Measurements from ENCODE around the gene GNB2. TPM values are rescaled to one million over a fixed set of nuclear protein-coding genes. Genes with fewer than 3 reads are reported as not detected.

GNB2 gene
- total and polyA plus RNA-seq, 2 of the 8 experiments (the other 6 are each of a cell fraction or from before 2014, with no cell fraction given) = 157 to 260 TPM

DNA sequence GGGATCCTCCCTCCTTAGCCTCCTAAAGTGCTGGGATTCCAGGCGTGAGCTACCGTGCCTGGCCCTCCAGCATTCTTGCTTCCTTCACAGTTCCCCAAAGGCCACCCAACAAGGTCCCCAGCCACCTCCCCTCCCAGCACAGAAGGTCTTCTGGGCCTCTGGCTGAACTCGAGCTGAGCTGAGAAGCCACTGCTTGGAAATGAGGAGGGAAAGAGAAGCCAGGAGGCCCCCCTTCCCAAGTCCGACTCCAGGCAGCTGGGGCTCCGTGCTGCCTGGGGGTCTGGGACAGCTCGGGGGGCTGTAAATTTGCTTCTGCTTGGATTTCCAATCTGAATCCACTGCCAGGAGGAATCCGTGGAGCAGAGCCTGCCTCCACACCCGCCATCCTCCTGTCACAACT, 41.2 kb downstream of the GNB2 start:
- Histone ChIP-seq H3K36me3 (ENCODE audit: control insufficient read depth in 2 of 4, insufficient read depth in 4 of 4, low read length in 3 of 4) (no peaks in the 10 kb centered on the region), H3K14ac (ENCODE audit: insufficient read length) (no peak overlapping the region), H3K18ac (ENCODE audit: extremely low read depth, low read length) (no peak overlapping the region), H4K91ac (replicated peaks; ENCODE audit: insufficient read length, low read length) (no peak overlapping the region), H3K9ac (replicated peaks in 1 of 4; ENCODE audit: extremely low read depth in 1 of 4, low read depth in 3 of 4, low read length in 3 of 4) (no peak overlapping the region; a peak in 1 of 7 replicates), H2BK12ac (ENCODE audit: low read depth, low read length) (no peak overlapping the region), H2BK20ac (ENCODE audit: low read length) (no peak overlapping the region), H3K79me2 (ENCODE audit: control insufficient read depth in 1 of 2, insufficient read depth in 2 of 2, low read length in 2 of 2) (no peaks in the 10 kb centered on the region), H3K4ac (replicated peaks; ENCODE audit: insufficient read length, low read depth, low read length) (no peak overlapping the region), H2BK15ac (ENCODE audit: low read length) (no peak overlapping the region), H3K27me3 (replicated peaks in 1 of 4; ENCODE audit: control insufficient read depth in 3 of 4, extremely low read depth in 1 of 4, insufficient read depth in 3 of 4, low read length in 3 of 4) (peaks cover 0 to 5% (median 5%) of the 10 kb centered on the region in 4 experiments; a peak in 6 of 7 replicates), H3K79me1 (ENCODE audit: low read depth, low read length) (no peaks in the 10 kb centered on the region), H4K8ac (ENCODE audit: extremely low read depth, insufficient read depth, low read length) (peak overlapping the region; percentile 16), H3K23ac (ENCODE audit: insufficient read length) (no peak overlapping the region), H3K56ac (replicated peaks; ENCODE audit: insufficient read length, low read depth, low read length) (no peak overlapping the region), H2BK120ac (replicated peaks; ENCODE audit: low read depth, low read length) (no peak overlapping the region), H2AFZ (ENCODE audit: low read length) (no peak overlapping the region), H3K23me2 (ENCODE audit: low read depth, low read length) (no peaks in the 10 kb centered on the region; the same call in 1 of the 2 replicates), H4K5ac (ENCODE audit: insufficient read length, low read depth, low read length) (no peak overlapping the region), H2BK5ac (ENCODE audit: low read depth, low read length) (no peak overlapping the region), H3K4me1 (replicated peaks in 1 of 4; ENCODE audit: control insufficient read depth in 3 of 4, insufficient read depth in 4 of 4, low read length in 3 of 4) (no peaks in the 10 kb centered on the region; a peak in 1 of 7 replicates), H3K4me2 (ENCODE audit: insufficient read depth in 1 of 2, low read depth in 2 of 2, low read length in 2 of 2) (no peak overlapping the region), H3K4me3 (ENCODE audit: extremely low read depth in 1 of 4, insufficient read depth in 2 of 4, low read depth in 3 of 4, low read length in 4 of 4) (no peak overlapping the region), H3K27ac (ENCODE audit: low read depth, low read length) (no peak overlapping the region), H3K9me3 (ENCODE audit: insufficient read depth in 2 of 2, low read depth in 1 of 2, low read length in 1 of 2) (no peaks in the 10 kb centered on the region), H4K20me1 (replicated peaks in 1 of 2; ENCODE audit: control insufficient read depth in 1 of 2, insufficient read depth in 2 of 2, low read length in 2 of 2) (no peaks in the 10 kb centered on the region), H2AK5ac (ENCODE audit: low read depth, low read length) (no peak overlapping the region)
- POLR2A ChIA-PET (ENCODE audit: partially characterized antibody) = interaction anchor here (0.8 to 1.2 kb wide), 3 partner anchors 9 to 16 kb away, joined by 3 to 5 read pairs (median 3); partner anchors contain the start of gene POP7
- TF ChIP-seq CHD2 (IDR thresholded peaks at IDR 0.05; ENCODE audit: low read length) = no peak
- WGBS, 2 experiments (ENCODE audit: extremely low coverage in 1 of 2, insufficient coverage in 1 of 2, insufficient read length in 1 of 2, insufficient replicate concordance in 2 of 2, low coverage in 1 of 2, low lambda C conversion rate in 2 of 2, missing lambda C conversion rate in 1 of 2) = 87% methylated on average over 7 of the region's 8 CpGs; no CpG with 5 or more reads in 1 of the 2 experiments
- DNase-seq (ENCODE audit: low read depth in 1 of 2, low spot score in 2 of 2) (no peak), FAIRE-seq (no peak)
- CTCF ChIA-PET (ENCODE audit: partially characterized antibody) = interaction anchor here (0.7 to 16.9 kb wide), 7 partner anchors 9 to 102 kb away, joined by 3 to 254 read pairs (median 8); partner anchors contain the start of genes GIGYF1, MOSPD3 and POP7
